Fibroblast of mammary gland (primary cell): ENCODE data around the gene TMEM132C.

Source experiments
- DNase-seq: peaks from one replicate; pipeline ENCODE4 v3.0.0-alpha.2; 2010; ENCODE audit warnings: low read depth
- H3K4me3 ChIP-seq: 2 replicates; pipeline ENCODE4 v1.5.1; 2011; ENCODE audit warnings: low read depth, mild to moderate bottlenecking, low read length, moderate library complexity; ENCODE audit not compliant: control insufficient read depth
- TF ChIP-seq, protein P1 (sequence below): conservative IDR thresholded peaks from 2 replicates; pipeline ENCODE4 v1.5.1; 2011; ENCODE audit warnings: low read depth, low read length, inconsistent platforms; ENCODE audit not compliant: control insufficient read depth, insufficient read depth

TMEM132C gene

GRCh38 chr12:128573907-128574306 is 306.9 kb downstream of the TMEM132C start:
- no peak overlapping the region for H3K4me3 ChIP-seq
- no peak for DNase-seq
- TF ChIP-seq, protein P1, sequence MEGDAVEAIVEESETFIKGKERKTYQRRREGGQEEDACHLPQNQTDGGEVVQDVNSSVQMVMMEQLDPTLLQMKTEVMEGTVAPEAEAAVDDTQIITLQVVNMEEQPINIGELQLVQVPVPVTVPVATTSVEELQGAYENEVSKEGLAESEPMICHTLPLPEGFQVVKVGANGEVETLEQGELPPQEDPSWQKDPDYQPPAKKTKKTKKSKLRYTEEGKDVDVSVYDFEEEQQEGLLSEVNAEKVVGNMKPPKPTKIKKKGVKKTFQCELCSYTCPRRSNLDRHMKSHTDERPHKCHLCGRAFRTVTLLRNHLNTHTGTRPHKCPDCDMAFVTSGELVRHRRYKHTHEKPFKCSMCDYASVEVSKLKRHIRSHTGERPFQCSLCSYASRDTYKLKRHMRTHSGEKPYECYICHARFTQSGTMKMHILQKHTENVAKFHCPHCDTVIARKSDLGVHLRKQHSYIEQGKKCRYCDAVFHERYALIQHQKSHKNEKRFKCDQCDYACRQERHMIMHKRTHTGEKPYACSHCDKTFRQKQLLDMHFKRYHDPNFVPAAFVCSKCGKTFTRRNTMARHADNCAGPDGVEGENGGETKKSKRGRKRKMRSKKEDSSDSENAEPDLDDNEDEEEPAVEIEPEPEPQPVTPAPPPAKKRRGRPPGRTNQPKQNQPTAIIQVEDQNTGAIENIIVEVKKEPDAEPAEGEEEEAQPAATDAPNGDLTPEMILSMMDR, result no peak

DNA sequence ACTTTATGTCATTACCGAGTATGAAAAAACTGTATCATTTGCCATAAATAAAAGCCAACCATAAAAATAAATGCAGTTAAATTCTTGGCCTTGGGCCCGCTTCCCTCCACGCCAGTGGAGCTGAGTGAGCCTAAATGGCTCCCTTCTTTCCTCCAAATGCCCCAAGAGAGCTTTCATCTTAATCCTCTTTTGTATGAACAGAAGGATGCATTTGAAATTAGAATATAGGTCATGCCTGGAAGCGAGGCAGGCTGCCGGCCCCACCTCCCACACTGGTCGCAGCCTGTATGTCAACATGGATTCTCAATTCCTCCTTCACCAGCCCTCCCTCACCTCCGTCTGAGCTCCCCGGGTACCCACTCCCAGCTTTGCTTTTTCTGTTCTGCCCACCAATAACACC is 311.1 kb downstream of the TMEM132C start:
- no peak overlapping the region for H3K4me3 ChIP-seq
- no peak for DNase-seq
- TF ChIP-seq, protein P1, result no peak

- TF ChIP-seq, protein P1, result no peak
- no peak overlapping the region for H3K4me3 ChIP-seq
- no peak for DNase-seq
These were observed 314.4 kb downstream of the TMEM132C start for GRCh38 chr12:128581321-128581761.

DNA sequence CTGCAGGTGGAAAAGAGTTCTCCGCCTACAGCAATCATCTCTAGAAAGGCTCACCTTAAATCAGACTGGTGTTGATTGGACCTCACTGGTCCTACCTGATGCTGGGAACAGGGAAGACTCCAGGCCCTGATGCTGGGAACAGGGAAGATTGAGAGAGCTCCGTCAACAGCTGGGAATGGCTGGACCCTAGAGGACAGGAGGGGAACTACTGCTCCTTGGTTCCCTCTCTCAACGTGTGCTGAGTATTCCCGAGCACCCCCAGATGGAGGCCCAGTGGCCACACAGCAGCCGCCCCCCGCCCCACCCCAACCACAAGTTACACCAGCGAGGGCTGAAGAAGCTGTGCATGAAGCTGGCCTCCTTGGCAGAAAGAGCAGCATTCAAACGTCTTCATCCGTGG is 316.5 kb downstream of the TMEM132C start:
- TF ChIP-seq, protein P1, result no peak
- no peak overlapping the region for H3K4me3 ChIP-seq
- DNase-seq, result no peak

GRCh38 chr12:128586451-128587029 is 319.6 kb downstream of the TMEM132C start:
- TF ChIP-seq, protein P1, result no peak
- DNase-seq, result no peak
- no peak overlapping the region for H3K4me3 ChIP-seq

DNA sequence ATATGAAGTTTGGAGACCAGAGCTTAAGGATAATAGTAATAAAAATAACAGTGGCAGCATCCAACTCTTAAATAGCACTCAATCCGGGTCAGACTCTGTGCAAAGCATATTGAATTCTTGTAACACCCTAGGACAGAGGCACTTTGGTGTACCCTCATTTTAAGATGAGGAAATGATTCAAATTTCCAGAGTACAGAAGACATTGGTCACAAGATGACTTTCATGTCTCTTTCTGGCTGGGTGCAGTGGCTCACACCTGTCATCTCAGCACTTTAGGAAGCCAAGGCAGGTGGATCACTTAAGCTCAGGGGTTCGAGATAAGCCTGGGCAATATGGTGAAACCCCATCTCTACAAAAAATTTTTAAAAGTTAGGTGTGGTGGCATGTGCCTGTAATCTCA is 320.9 kb downstream of the TMEM132C start:
- TF ChIP-seq, protein P1, result no peak
- no peak overlapping the region for H3K4me3 ChIP-seq
- no peak for DNase-seq
